Endodermal cell (in vitro differentiated cells): ENCODE measurements around the gene STK11. TPM values are rescaled to one million over a fixed set of nuclear protein-coding genes. Genes with fewer than 3 reads are reported as not detected.

ENCODE experiments used
- DNase-seq: peaks from one replicate; pipeline ENCODE4 v3.0.0-alpha.2; 2017
- H3K27ac ChIP-seq: 2 replicates; pipeline ENCODE4 v1.5.1; 2013; ENCODE audit warnings: mild to moderate bottlenecking, low read depth, low read length, moderate library complexity
- H3K27me3 ChIP-seq: 2 replicates; pipeline ENCODE4 v1.6.1; 2013; ENCODE audit warnings: mild to moderate bottlenecking, low read length, moderate library complexity; ENCODE audit not compliant: insufficient read depth, control insufficient read depth, poor library complexity, severe bottlenecking
- H3K36me3 ChIP-seq: 2 replicates; pipeline ENCODE4 v1.7.0; 2013; ENCODE audit warnings: mild to moderate bottlenecking, low read length, moderate library complexity; ENCODE audit not compliant: control insufficient read depth, insufficient read depth
- H3K4me1 ChIP-seq: one replicate; pipeline ENCODE4 v1.7.0; 2013; ENCODE audit warnings: low read length; ENCODE audit not compliant: control insufficient read depth, insufficient read depth
- H3K4me3 ChIP-seq: 2 replicates; pipeline ENCODE4 v1.5.1; 2013; ENCODE audit warnings: mild to moderate bottlenecking, low read length, moderate library complexity
- H3K9ac ChIP-seq: 2 replicates; pipeline ENCODE4 v1.6.1; 2013; ENCODE audit warnings: mild to moderate bottlenecking, low read length, moderate library complexity; ENCODE audit not compliant: poor library complexity, severe bottlenecking; ENCODE audit errors: extremely low read depth
- H3K9me3 ChIP-seq: 2 replicates; pipeline ENCODE4 v1.6.1; 2013; ENCODE audit warnings: mild to moderate bottlenecking, low read length, moderate library complexity; ENCODE audit not compliant: control insufficient read depth
- H3K27ac Mint-ChIP-seq: 2 replicates; pipeline ENCODE4 v1.8.0; 2020; ENCODE audit warnings: mixed read lengths
- H3K27me3 Mint-ChIP-seq: 2 replicates; pipeline ENCODE4 v1.8.0; 2021; ENCODE audit warnings: mild to moderate bottlenecking, mixed read lengths; ENCODE audit not compliant: insufficient read depth
- H3K36me3 Mint-ChIP-seq: 2 replicates; pipeline ENCODE4 v1.8.0; 2020; ENCODE audit warnings: low read depth, mixed read lengths
- H3K4me1 Mint-ChIP-seq: 2 replicates; pipeline ENCODE4 v1.8.0; 2020; ENCODE audit warnings: mixed read lengths
- H3K4me3 Mint-ChIP-seq: 2 replicates; pipeline ENCODE4 v1.8.0; 2020; ENCODE audit warnings: mild to moderate bottlenecking, moderate library complexity, mixed read lengths
- H3K9me3 Mint-ChIP-seq: 2 replicates; pipeline ENCODE4 v1.8.0; 2020; ENCODE audit warnings: mild to moderate bottlenecking, mixed read lengths
- CTCF ChIP-seq: fragments of 200-600 bp; sonication (generic); conservative IDR thresholded peaks from 2 replicates; pipeline ENCODE4 v1.5.0; 2021; ENCODE audit warnings: antibody characterized with exemption, mild to moderate bottlenecking
- WGBS, 2 experiments: methylation state at CpG; one replicate each; pipeline versions ENCODE4 v1.1.5 to v1.1.7; 2013; ENCODE audit warnings: missing lambda C conversion rate in 2 of 2, mixed read lengths in 1 of 2; ENCODE audit not compliant: insufficient coverage in 1 of 2, insufficient read length in 1 of 2; 5-methylcytosine and 5-hydroxymethylcytosine counted together
- total RNA-seq, 2 donors: library from RNA; stranded (reverse); fragmentation: NEBNext Ultra II Directional in 1 of 2; extraction: Animal tissue kit (Norgen Biotek cat#: 25700) in 1 of 2; gene quantifications; 2 replicates in 1 of 2; 3 replicates in 1 of 2; pipeline ENCODE4 v1.2.1, GENCODE V29; 2021

STK11 gene
- total RNA-seq, 2 donors from 2014 or later = 78.8 to 81.4 TPM

- H3K27ac ChIP-seq = no peak overlapping the region
- no peaks in the 10 kb centered on the region for H3K4me1 ChIP-seq
- H3K36me3 ChIP-seq = peaks cover 10% of the 10 kb centered on the region
- no peak overlapping the region for H3K9ac ChIP-seq
- H3K4me3 Mint-ChIP-seq = no peak overlapping the region
- no peak for TF ChIP-seq CTCF
- no peaks in the 10 kb centered on the region for H3K9me3 ChIP-seq
- H3K36me3 Mint-ChIP-seq = peaks cover 15% of the 10 kb centered on the region
- H3K27me3 Mint-ChIP-seq = no peaks in the 10 kb centered on the region
- no peak overlapping the region for H3K4me3 ChIP-seq
- H3K27me3 ChIP-seq = no peaks in the 10 kb centered on the region
- no peaks in the 10 kb centered on the region for H3K9me3 Mint-ChIP-seq
- no peaks in the 10 kb centered on the region for H3K4me1 Mint-ChIP-seq
- no peak for DNase-seq
- WGBS, 2 experiments = 96% methylated on average over 18 to 24 of the region's 24 CpGs
- no peak overlapping the region for H3K27ac Mint-ChIP-seq
Measured at GRCh38 chr19:1233115-1233667, 27.6 kb downstream of the STK11 start.

GRCh38 chr19:1234051-1234954 is 28.7 kb downstream of the STK11 start:
- peaks cover 10% of the 10 kb centered on the region for H3K36me3 ChIP-seq
- Mint-ChIP-seq H3K27me3 (no peaks in the 10 kb centered on the region), H3K9me3 (no peaks in the 10 kb centered on the region), H3K36me3 (peaks cover 14% of the 10 kb centered on the region), H3K4me1 (peaks cover 4% of the 10 kb centered on the region), H3K4me3 (no peak overlapping the region), H3K27ac (no peak overlapping the region)
- no peaks in the 10 kb centered on the region for H3K4me1 ChIP-seq
- H3K27ac ChIP-seq = no peak overlapping the region
- H3K9ac ChIP-seq = no peak overlapping the region
- no peaks in the 10 kb centered on the region for H3K9me3 ChIP-seq
- 94 to 96% methylated on average over 21 to 45 of the region's 45 CpGs for WGBS, 2 experiments
- no peak for DNase-seq
- no peaks in the 10 kb centered on the region for H3K27me3 ChIP-seq
- H3K4me3 ChIP-seq = no peak overlapping the region
- no peak for TF ChIP-seq CTCF

GRCh38 chr19:1234955-1235380 is 29.4 kb downstream of the STK11 start:
- peaks cover 14% of the 10 kb centered on the region for H3K36me3 Mint-ChIP-seq
- no peaks in the 10 kb centered on the region for H3K9me3 Mint-ChIP-seq
- TF ChIP-seq CTCF = no peak
- peaks cover 6% of the 10 kb centered on the region for H3K4me1 Mint-ChIP-seq
- no peak overlapping the region for H3K4me3 Mint-ChIP-seq
- H3K9ac ChIP-seq = no peak overlapping the region
- H3K4me3 ChIP-seq = no peak overlapping the region
- no peaks in the 10 kb centered on the region for H3K27me3 ChIP-seq
- H3K27ac Mint-ChIP-seq = no peak overlapping the region
- H3K27me3 Mint-ChIP-seq = no peaks in the 10 kb centered on the region
- H3K27ac ChIP-seq = no peak overlapping the region
- no peak for DNase-seq
- 95 to 96% methylated on average over 37 to 43 of the region's 43 CpGs for whole genome bisulfite sequencing, 2 experiments
- peaks cover 10% of the 10 kb centered on the region for H3K36me3 ChIP-seq
- no peaks in the 10 kb centered on the region for H3K9me3 ChIP-seq
- H3K4me1 ChIP-seq = no peaks in the 10 kb centered on the region
